ENCODE results near the gene RNU11. TPM values are rescaled to one million over a fixed set of nuclear protein-coding genes. Genes with fewer than 3 reads are reported as not detected.
"Not testable (repeated sequence)": the region's sequence is repeated elsewhere in the genome, so short reads cannot be mapped to it uniquely, and the experiment has no call there.

Gene RNU11
- total RNA-seq (2014; rRNA removed; shearing (Covaris generic)) = not detected in 2 replicates

DNA sequence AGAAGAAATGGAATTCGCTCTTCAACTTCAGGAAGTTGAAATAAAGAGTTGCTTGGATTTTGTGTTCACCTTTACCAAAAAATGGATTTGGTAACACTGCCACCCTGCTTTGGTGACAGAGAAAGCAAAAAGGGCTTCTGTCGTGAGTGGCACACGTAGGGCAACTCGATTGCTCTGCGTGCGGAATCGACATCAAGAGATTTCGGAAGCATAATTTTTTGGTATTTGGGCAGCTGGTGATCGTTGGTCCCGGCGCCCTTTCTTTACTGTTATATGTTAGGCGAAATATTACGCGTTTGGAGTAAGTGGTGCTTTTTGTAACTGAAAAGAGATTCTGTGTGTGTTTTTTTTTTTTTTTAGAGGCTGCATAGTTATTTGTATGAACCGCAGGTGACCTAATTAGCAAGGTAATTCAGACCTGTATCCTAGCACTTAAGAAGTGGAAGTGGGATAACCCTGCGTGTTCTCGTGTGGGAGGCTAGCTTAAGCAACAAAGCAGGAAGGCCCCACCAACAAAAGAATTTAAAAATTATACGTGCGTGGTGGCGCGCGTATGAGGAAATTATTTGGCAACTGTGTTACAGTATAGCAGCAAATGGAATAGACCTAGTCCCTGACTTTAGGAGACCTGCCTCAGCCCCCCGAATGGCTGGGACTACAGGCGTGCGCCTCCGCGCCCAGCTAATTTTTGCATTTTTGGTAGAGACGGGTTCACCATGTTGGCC is at the start of gene RNU11:
Gene RNU11 (plus strand): TSS at position 127 of the 725 bp plus-strand sequence.
- H3K27ac ChIP-seq = peak within 1 kb of the TSS; percentile 100
- no peaks in the 10 kb centered on the region for H3K9me3 ChIP-seq (replicated peaks)
- H3K27me3 ChIP-seq = no peaks in the 10 kb centered on the region
- peaks cover 15% of the 10 kb centered on the region for H3K4me1 ChIP-seq
- peak within 1 kb of the TSS; percentile 54 for H3K4me3 ChIP-seq
- H3K36me3 ChIP-seq = no peaks in the 10 kb centered on the region
- peak; percentile 96 to 99 for DNase-seq

DNA sequence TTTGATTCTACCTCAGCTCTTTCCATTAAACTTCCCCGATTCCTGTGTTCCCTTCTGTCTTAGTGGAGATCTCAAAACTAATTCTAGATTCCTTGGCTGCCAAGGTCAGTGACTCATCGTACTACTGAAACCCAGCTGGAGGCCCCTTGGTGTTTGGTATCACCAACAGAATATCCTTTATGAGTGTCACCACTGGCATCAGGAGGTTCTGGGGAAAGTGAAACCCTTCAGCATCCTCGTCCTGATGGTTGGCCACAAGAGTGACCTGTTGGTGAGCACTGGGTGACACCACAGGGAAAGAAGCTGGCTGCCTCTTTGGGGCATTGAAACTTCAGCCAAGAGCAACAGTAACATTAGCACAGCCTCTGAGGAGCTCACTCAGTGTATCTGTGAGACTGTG is 46.7 kb upstream of the RNU11 start:
- no peak overlapping the region for H3K27ac ChIP-seq
- no peaks in the 10 kb centered on the region for H3K27me3 ChIP-seq
- H3K4me3 ChIP-seq = no peak overlapping the region
- DNase-seq = peak; percentile 45 to 56
- H3K4me1 ChIP-seq = peaks cover 11% of the 10 kb centered on the region
- H3K9me3 ChIP-seq (replicated peaks) = no peaks in the 10 kb centered on the region
- H3K36me3 ChIP-seq = peaks cover 12% of the 10 kb centered on the region; the same call in 1 of the 2 replicates

DNA sequence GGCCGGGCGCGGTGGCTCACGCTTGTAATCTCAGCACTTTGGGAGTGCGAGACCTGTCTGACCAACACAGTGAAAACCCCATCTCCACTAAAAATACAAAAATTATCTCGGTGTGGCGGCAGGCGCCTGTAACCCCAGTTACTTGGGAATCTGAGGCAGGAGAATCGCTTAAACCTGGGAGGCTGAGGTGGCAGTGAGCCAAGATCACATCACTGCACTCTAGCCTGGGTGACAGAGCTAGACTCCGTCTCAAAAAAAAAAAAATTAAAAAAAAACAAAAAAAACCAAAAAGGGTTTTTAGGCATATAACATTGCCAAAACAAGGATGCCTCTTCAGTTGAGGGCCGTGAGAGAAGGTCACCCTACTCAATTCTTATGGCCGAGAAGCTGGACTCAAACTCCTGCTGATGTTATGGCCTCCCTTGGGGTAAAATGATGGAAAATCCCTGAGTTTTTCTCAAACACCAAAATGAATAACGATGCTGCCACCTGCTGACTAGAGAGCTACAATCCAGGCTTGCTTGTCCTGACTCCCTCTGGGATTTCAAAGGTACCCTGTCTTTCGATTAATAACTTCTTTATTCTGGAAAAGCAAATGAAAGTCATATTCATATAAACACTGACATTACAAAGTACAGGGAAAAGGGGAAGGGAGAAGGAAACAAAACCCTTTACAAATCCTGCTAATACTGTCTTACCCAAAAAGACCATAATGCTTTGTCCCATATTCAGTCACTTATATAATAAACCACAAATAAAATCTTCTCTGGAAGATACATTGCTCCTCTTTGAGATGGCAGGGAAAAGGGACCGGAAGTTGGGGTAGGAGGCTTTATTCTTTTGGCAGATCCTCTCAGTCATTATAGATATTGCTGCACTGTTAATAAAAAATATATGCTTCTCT is 45.6 kb upstream of the RNU11 start:
- Histone ChIP-seq H3K4me1 (peaks cover 11% of the 10 kb centered on the region), H3K27ac (no peak overlapping the region), H3K27me3 (no peaks in the 10 kb centered on the region), H3K36me3 (peaks cover 12% of the 10 kb centered on the region; the same call in 1 of the 2 replicates), H3K4me3 (no peak overlapping the region), H3K9me3 (replicated peaks) (no peaks in the 10 kb centered on the region)
- peak; percentile 71 to 87 for DNase-seq

DNA sequence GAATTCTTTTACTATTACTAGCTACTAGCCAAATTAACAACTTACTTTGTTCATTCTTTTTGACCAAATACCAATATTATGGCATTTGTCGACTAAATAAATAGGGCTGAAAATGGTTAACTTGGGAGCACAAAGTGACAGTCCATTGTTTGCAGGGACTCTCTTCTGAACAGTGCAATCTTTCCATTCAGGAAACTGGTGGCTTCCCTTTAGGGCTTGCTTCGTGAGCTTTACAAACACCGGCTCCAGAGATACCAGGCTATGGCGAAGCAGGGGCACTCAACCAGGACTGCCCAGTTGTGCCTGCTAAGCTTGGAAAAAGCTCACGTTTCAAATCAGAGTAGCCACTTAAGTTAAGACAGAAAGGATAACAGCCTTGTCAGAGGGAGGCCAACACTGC is 44.0 kb upstream of the RNU11 start:
- peaks cover 11% of the 10 kb centered on the region for H3K4me1 ChIP-seq
- no peak overlapping the region for H3K27ac ChIP-seq
- H3K36me3 ChIP-seq = peaks cover 15% of the 10 kb centered on the region
- no peak overlapping the region for H3K4me3 ChIP-seq
- no peaks in the 10 kb centered on the region for H3K27me3 ChIP-seq
- no peak for DNase-seq
- H3K9me3 ChIP-seq (replicated peaks) = no peaks in the 10 kb centered on the region

DNA sequence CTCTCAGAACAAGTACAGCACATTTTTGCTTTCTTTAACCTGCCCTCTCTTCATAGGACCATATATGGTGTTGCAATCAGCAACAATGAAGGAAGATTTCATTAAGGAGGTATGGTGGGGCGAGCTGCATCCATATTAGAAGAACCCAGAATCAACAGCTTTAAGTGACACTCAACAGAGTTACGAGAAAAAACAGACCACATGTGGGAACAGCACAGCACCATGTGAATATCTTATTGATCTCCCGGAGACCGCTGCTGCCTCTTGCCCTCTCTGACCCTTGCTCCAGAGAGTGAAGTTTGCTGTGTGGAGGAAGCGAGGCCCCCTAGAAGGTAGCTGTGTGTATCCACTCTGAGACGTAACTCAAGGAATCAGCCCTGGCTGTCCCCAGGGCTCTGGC is 43.4 kb upstream of the RNU11 start:
- Histone ChIP-seq H3K27ac (no peak overlapping the region), H3K27me3 (no peaks in the 10 kb centered on the region), H3K4me1 (peaks cover 11% of the 10 kb centered on the region), H3K9me3 (replicated peaks) (no peaks in the 10 kb centered on the region), H3K36me3 (peaks cover 18% of the 10 kb centered on the region), H3K4me3 (no peak overlapping the region)
- DNase-seq = no peak

- H3K4me3 ChIP-seq = no peak overlapping the region
- H3K27me3 ChIP-seq = no peaks in the 10 kb centered on the region
- H3K27ac ChIP-seq = no peak overlapping the region
- H3K4me1 ChIP-seq = peaks cover 6% of the 10 kb centered on the region
- peaks cover 31% of the 10 kb centered on the region for H3K36me3 ChIP-seq
- DNase-seq = no peak
- H3K9me3 ChIP-seq (replicated peaks) = no peaks in the 10 kb centered on the region
These were observed 41.6 kb upstream of the RNU11 start for GRCh38 chr1:28606771-28607170.

DNA sequence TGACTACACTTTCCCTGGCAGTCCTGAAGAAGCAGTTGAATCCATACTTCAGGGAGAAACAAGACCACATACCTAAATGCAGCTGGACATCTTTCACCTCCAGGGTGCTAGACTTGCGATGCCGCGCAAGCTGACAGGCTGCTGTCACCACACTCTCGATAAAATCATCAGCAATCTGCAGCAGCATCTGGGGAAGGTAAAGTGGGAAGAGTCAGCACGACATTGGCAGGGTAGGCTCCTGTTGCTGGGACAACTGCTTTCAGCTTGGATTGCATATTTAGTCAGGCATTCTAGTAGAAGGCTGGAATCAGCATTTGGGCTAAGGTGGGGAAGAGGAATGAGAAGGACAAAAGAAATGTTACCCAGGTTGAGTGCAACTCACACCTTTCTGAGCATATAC is 35.2 kb upstream of the RNU11 start:
- H3K36me3 ChIP-seq = peaks cover 35% of the 10 kb centered on the region
- H3K9me3 ChIP-seq (replicated peaks) = no peaks in the 10 kb centered on the region
- H3K4me3 ChIP-seq = no peak overlapping the region
- no peaks in the 10 kb centered on the region for H3K27me3 ChIP-seq
- H3K4me1 ChIP-seq = no peaks in the 10 kb centered on the region
- no peak for DNase-seq
- no peak overlapping the region for H3K27ac ChIP-seq

DNA sequence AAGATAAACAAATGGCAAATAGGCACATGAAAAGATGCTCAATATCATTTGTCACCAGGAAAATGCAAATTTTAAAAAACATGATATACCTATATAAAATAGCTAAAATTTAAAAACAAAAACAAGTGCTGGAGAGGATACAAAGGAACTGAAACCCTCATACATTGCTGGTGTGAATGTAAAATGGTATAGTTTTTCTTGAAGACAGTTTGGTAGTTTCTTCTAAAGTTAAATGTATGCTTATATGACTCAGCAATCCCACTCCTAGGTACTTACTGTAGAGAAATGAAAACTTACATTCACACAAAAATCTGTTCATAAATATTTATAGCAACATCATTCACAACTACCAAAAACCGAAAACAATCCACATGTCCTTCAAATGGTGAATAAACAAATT is 16.7 kb upstream of the RNU11 start:
- no peaks in the 10 kb centered on the region for H3K9me3 ChIP-seq (replicated peaks)
- DNase-seq = no peak
- H3K27me3 ChIP-seq = no peaks in the 10 kb centered on the region
- H3K36me3 ChIP-seq = no peaks in the 10 kb centered on the region
- no peak overlapping the region for H3K27ac ChIP-seq
- H3K4me3 ChIP-seq = no peak overlapping the region
- no peaks in the 10 kb centered on the region for H3K4me1 ChIP-seq

DNA sequence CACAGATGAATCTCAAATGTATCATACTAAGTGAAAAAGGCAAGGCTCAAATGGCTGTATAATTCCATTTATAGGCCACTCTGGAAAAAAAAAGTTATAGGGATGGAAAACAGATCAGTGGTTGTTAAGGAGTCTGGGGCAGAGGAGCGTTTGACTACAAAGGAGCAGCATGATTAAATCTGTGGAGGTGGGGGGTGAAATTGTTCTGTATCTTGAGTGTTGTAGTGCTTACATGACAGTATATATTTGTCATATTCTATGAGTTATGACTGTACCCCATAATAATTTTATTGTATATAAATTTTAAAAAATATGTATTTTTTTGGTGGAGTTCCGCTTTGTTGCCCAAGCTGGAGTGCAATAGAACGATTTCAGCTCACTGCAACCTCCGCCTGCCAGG is 15.8 kb upstream of the RNU11 start:
- no peaks in the 10 kb centered on the region for H3K27me3 ChIP-seq
- no peaks in the 10 kb centered on the region for H3K36me3 ChIP-seq
- no peak for DNase-seq
- H3K9me3 ChIP-seq (replicated peaks) = no peaks in the 10 kb centered on the region
- no peaks in the 10 kb centered on the region for H3K4me1 ChIP-seq
- H3K4me3 ChIP-seq = no peak overlapping the region
- H3K27ac ChIP-seq = no peak overlapping the region

DNA sequence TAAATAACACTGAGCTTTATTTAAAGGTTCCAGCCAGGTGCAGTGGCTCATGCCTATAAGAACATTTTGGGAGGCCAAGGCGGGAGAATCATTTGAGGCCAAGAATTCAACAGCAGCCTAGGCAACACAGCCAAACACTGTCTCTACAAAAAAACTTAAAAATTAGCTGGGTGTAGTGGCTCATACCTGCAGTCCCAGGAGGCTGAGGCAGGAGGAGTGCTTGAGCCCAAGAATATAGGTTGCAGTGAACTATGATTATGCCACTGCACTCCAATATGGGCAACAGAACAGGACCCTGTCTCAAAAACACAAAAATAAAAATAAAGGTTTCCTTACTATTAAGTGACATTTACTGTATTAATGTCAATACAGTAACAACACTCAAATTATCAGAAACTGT is 7.6 kb upstream of the RNU11 start:
- DNase-seq = no peak
- no peaks in the 10 kb centered on the region for H3K36me3 ChIP-seq
- no peak overlapping the region for H3K27ac ChIP-seq
- no peaks in the 10 kb centered on the region for H3K27me3 ChIP-seq
- H3K4me3 ChIP-seq = no peak overlapping the region
- H3K4me1 ChIP-seq = peaks cover 7% of the 10 kb centered on the region
- H3K9me3 ChIP-seq (replicated peaks) = no peaks in the 10 kb centered on the region

DNA sequence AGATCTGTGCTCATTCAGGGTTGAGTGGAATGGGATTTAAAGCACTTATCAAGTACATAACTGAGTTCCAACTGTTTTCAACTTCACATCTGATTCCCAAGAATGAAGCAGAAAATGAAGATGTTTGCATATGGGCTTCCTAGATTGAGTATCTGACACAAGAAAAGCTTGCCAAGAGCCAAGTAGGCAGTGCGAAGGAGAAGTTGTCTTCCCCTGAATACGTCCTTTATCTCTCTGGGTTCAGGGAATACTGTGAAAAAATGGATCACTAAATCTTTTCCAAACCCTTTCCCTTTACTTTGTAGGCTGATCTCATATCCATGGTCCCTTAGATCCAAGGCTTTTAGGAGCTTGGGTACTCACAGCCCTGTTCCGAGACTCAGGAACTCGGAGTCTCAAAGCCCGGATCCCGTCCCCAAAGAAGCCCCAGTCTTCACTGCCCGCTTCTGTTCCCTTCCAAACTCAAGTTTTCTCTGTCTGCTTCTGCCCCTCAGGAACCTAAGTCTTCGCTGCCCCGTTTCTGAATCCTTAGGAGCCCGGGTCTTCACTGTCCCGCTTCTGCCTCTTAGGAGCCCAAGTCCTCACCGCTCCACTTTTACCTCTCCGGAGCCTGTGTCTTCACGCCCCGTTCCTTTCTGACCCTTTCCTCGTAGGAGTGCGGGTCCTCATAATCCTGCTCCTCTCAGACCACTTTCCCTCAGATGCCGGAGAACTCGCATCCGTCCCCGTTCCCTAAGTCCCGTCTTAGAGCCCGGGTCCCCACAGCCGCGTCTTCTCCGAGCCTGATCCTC is 6.1 kb upstream of the RNU11 start:
- Histone ChIP-seq H3K27me3 (no peaks in the 10 kb centered on the region), H3K4me3 (peak overlapping the region; percentile 77), H3K4me1 (peaks cover 7% of the 10 kb centered on the region), H3K27ac (peak overlapping the region; percentile 95), H3K36me3 (no peaks in the 10 kb centered on the region), H3K9me3 (replicated peaks) (no peaks in the 10 kb centered on the region)
- peak in 1 of 2 experiments; percentile 24 for DNase-seq

DNA sequence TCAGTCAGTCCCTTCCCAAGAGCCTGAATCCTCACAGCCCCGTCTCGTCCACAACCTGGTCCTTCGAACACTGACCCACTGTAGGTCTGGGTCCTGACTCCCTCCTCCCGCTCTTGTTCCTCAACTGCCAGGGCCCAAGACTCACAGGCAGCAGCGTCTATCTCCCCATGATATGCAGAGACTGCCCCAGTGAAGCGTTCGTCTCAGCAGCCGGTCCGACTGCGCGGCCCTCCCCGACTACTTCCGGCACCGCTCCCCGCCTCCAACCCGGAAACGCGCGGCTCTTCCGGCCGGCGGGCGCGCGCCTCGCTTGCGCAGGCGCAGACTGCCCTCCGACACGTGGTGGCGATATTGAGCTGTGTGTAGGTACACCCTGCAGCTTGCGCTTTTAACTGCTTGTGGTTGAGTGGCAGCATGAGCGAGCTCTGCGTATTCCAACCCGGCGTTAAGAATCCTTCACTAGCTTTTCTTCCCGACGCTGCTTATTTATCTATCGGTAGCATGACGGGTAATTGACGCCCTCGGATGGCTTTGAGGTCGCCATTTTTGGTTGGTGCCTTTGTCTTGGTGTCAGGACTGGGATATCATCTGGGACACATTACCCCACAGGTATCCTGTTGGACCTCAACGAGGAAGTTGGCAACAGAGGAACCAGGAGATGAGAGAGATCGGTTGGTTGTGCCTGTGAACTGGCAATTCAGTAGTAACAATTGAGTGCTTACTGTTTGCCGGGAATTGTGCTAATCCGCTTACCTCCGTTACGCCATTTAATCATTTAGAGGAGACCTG is 5.4 kb upstream of the RNU11 start, which contains the start of gene TAF12:
Gene TAF12 (minus strand): TSS at position 221 of the 789 bp plus-strand sequence. CDS start 20,986 bp downstream, outside the sequence.
- Histone ChIP-seq H3K27me3 (no peaks in the 10 kb centered on the region), H3K4me1 (peaks cover 12% of the 10 kb centered on the region), H3K4me3 (peak within 1 kb of the TSS; percentile 77), H3K27ac (peak within 1 kb of the TSS; percentile 95), H3K36me3 (no peaks in the 10 kb centered on the region), H3K9me3 (replicated peaks) (no peaks in the 10 kb centered on the region)
- peak; percentile 93 to 97 for DNase-seq

DNA sequence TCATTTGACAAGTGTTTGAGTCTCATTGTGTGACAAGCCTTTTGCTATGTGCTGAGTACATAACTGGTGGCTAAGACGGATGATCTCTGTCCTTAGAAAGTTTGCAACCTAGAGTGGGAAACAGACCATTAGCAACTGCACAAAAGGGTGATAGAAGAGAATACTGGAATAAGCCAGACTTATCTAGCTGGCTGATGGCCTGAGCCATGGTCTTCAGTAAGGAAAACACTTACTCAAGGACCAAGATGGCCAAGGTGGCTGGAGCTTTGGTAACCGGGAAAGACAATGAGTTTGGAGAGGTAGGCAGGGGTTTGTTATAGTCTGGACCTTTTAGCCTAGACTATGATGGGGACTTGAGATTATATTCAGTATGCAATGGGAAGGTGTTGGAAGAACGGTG is 3.9 kb upstream of the RNU11 start:
- H3K4me3 ChIP-seq = peak overlapping the region; percentile 77
- H3K27ac ChIP-seq = peak overlapping the region; percentile 95
- H3K36me3 ChIP-seq = no peaks in the 10 kb centered on the region
- H3K4me1 ChIP-seq = peaks cover 12% of the 10 kb centered on the region
- H3K27me3 ChIP-seq = no peaks in the 10 kb centered on the region
- no peaks in the 10 kb centered on the region for H3K9me3 ChIP-seq (replicated peaks)
- DNase-seq = no peak

- not testable (repeated sequence) for H3K27ac ChIP-seq; H3K36me3 ChIP-seq; H3K4me3 ChIP-seq; H3K9me3 ChIP-seq (replicated peaks); DNase-seq; H3K27me3 ChIP-seq
- peaks cover 15% of the 10 kb centered on the region for H3K4me1 ChIP-seq
These were observed 3.0 kb upstream of the RNU11 start for GRCh38 chr1:28645406-28645805.

Data from SJCRH30 (cell line).